ENCODE measurements around the gene SLC51B.
"Not testable (repeated sequence)": the region's sequence is repeated elsewhere in the genome, so short reads cannot be mapped to it uniquely, and the experiment has no call there.

SLC51B gene

DNA sequence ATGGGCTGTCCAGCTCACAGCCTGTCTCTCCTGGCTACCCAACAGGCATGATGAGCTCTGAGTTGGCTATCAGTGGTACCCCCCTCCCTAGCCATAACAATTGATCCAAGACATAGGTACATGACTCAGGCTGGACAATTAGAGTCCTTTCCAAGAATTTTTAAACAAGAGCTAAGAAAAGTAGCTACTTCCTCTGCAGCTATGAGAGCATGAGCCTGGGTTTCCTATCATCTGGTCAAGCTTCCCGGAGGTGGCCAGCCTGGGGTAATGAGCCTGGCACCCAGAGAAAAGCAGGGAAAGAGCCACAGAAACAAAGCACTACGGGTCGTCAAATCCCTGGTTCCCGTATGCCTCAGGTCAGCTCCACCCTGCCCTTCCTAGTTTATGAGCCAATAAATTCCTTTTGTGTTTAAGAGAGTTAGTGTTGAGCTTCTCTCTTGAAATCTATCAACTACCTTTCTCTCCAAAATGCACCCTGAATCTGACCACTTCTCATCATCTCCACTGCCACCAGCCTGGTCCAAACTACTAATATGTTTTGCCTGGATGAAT lies 2.3 kb upstream of the SLC51B start:
- DNase-seq: no peak

DNA sequence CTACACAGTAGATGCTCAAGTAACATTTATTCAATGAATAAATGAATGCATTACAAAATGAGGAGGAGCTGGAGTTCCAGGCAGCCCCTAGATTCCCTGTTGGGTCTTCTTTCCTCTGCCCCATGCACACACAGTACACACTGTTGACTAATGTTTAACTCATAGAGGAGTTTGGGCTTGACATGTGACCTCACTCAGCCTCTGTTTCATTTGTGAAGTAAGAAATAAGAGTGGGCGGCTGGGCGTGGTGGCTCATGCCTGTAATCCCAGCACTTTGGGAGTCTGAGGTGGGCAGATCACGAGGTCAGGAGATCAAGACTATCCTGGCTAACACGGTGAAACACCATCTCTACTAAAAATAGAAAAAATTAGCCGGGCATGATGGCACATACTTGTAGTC lies 969 bp upstream of the SLC51B start:
- not testable (repeated sequence) for DNase-seq

DNA sequence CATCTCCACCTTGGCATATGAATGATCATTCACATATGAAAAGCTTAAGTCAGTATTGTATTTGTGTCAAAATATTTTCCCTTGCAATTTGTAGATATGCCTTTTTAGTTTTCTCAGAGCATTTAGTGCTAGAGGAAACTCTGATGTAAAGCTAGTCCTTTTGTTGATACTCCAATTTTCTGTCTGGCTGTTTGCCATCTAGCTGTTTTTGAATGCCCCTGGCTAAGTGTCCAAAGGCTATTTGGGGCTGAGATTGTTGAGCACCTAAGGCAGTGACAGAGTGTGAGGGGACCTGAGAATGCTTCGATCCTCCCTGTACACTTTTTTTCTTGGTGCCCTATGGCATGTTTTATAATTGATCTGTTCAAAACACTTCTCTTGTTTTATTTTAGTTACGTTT lies 3.1 kb downstream of the SLC51B start:
- peak; percentile 4 for DNase-seq

DNA sequence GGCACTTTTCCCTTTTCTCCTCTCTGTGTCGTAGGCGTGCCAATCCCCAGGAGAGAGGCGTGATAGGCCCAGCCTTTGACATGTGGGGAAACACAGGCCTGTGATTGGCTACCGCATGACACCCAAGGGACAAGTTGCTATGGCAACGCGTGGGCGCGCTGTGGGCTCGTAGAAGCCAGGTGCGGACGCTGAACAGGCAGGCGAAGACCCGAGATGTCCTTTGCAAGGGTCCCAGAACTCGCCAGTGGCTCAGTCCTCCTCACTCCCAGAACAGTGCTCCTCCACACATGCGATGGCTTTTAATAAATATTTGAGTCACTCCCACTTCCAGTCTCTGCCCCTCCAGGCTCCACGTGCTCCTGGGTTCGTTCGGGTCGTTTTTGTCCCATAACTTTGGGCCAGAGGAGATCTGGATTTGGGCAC lies 4.2 kb downstream of the SLC51B start:
- peak; percentile 89 for DNase-seq

DNA sequence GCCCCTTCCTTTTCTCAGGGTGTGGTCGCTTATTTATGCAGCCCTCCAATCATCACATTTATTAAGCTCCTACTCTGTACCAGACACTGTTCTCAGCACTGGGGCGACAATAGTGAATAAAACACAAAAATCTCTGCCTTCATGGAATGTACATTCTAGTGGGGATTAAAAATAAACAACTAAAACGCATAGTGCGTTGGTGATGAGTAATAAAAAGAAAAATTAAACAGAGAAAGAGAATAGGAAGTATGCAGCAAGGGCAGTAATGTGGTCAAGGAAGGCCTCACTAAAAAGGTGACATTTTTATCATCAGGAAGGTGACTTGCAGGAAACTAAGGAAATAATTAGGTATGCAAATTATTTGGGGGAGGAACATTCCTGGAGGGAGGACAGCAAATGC lies 5.1 kb downstream of the SLC51B start:
- DNase-seq: no peak

DNA sequence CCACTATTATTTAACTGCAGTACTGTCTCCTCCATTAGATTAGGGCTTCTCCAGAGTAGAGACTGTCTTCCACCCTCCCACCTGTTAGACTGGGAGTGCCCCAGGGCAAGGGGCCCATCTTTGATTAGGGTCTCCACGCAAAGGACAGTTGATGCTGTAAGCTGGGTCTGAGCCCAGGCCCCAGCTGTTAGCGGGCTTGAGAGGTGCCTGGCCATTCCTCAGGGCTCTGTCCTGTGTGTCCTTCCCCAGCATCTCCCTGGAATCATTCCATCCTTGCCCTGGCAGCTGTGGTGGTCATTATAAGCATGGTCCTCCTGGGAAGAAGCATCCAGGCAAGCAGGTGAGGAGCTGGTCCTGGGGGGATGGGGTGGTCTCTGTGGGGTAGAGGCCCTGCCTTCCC lies 6.1 kb downstream of the SLC51B start:
- DNase-seq: no peak

DNA sequence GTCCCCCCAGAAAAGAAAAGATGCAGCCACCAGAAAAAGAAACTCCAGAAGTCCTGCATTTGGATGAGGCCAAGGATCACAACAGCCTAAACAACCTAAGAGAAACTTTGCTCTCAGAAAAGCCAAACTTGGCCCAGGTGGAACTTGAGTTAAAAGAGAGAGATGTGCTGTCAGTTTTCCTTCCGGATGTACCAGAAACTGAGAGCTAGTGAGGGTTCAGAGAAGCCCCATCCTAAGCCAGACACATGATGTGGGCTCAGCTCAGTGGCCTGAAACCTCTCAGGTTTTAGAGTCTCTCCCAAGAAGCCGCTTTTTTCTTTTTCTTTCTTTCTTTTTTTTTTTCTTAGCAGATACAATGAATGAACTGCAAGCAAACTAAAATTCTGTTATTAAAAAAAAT lies 7.8 kb downstream of the SLC51B start:
- no peak for DNase-seq

DNA sequence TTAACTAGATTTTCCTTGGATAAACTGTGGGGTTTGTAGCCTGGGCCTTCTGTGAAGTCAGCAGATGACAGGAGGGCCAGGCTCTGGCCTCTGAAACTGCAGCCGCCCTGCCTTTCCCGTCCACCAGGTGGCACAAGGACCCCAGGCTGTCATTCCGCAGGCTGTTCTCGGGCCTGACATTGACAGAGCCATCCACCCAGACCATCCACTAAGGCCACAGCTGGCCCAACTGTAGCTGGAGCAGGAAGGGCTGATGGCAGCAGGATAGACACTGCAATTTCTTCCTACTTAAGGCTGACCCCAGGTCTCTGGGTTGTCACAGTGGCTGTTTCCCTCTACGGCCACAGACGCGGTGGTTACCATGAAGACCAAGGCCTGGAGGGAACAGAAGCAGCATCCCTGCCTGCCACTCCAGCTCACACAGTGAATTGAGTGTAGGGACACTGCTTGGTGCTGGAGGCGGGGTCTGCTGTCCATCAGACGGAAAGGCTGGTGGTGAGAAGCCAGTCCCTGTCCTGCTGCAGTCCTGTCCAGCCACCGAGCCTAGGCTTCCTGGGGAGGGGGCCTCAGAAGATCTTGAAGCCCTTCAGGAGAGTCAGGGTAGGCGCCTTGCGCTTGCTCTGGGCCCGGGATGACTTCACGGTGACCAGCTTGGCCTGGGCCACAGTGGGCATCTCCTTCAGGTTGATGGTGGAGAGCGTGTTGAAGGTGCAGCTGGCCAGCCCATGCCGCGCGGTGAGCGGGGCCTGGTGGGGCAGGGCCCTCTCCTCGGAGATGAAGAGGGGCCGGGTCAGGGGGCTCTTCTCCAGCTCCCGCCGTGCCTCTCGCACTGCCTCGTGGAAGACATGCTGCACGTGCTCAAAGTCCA lies 9.4 kb downstream of the SLC51B start:
- DNase-seq: peak; percentile 67

DNA sequence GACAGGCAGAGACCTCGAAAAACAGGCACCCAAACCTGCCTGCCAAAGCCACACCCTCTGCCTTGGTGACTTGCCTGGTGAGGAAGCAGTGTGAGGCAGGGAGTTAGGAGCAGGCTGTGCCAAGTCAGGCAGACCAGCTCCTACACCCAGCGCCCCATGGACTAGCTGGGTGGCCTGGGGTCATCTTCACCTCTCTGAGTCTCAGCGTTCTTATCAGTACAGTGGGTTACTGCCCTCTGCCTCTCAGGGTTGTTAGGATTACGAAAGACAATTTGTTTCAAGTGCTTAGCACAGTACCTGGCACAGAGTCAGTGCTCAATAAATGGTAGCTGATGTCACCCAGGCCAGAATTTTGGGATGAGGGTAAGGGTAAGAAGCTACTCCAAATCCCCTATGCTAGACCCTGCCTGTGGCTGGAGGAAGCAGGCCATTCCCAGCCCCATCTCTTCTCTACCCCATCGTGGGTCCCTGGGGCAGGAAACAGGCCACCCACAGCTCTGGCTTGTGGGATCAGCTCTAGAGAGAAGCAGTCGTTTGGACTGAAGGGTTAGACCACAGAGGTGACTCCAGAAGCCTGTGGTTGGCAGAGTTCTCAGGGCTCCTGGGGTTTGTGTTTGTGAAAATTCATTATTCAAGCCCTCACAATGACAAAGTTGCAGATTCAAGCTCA lies 10.1 kb downstream of the SLC51B start:
- no peak for DNase-seq

DNA sequence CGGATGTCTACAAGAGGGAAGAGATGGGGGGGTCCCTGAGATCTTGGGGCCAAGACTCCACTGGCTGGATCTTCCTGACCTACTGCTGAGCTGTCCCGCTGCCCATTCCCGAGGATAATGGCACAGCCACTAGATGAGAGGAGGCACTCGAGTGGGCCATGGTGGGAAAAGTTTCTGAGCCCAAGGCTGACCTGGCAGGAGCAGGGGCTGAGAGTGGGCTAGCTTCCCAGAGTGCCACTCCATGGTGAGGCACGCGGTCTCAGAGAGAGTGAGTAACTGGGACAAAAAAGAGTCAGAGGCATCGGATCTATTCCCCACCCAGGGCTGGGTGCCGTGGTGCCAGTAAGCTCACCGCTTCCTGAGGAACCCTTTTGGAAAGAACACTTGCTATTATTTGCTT lies 10.9 kb downstream of the SLC51B start:
- DNase-seq: peak; percentile 9

DNA sequence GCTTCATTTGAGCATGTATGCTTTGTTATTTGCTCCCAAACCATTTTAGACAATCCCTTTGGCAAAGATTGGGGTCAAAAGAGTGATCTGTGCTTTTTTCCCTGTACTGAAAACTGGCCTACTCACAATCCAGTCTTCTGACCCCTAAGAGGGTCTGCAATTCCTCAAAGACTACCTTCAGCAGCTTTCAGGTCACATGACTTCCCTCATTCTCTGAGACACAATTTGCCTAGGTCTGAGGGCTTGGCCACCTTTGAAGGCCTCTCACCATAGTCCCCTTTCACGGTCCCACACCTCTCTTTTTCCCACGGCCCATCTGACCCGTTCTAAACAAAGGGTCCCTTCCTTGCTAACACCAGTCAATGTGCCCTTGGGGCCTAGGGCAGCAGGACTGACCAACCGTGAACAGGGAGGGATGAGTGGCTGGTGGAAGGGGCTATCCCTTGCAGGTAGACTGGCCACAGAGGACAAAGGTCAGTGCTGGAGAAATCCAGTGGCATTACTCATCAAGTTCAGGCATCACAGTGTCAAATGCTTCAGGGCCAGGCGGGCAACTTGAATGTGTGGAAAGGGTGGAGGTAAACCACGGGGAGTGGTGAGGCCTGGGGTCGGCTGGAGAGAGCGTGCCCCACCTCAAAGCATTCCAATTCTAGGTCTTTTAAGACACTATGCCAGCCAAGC lies 11.8 kb downstream of the SLC51B start:
- DNase-seq: no peak

DNA sequence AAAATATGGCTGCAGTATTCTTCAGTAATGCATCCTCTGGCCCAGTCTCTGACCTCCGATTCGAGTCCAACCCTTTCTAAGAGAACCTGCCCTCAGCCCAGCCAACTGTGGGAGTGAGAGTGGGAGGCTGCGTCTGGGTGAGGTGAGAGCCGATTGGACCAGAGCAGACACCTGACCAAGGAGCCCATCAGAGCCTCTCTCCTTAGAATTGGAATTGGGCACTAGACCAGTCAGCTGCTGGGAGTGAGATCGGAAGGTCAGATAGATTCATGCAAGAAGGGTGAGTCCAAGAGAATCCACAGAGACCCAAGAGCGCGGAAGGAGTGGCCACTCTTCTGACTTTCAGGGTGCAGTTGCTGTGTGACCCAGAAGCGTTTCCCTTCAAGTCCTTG lies 12.4 kb downstream of the SLC51B start:
- no peak for DNase-seq

DNA sequence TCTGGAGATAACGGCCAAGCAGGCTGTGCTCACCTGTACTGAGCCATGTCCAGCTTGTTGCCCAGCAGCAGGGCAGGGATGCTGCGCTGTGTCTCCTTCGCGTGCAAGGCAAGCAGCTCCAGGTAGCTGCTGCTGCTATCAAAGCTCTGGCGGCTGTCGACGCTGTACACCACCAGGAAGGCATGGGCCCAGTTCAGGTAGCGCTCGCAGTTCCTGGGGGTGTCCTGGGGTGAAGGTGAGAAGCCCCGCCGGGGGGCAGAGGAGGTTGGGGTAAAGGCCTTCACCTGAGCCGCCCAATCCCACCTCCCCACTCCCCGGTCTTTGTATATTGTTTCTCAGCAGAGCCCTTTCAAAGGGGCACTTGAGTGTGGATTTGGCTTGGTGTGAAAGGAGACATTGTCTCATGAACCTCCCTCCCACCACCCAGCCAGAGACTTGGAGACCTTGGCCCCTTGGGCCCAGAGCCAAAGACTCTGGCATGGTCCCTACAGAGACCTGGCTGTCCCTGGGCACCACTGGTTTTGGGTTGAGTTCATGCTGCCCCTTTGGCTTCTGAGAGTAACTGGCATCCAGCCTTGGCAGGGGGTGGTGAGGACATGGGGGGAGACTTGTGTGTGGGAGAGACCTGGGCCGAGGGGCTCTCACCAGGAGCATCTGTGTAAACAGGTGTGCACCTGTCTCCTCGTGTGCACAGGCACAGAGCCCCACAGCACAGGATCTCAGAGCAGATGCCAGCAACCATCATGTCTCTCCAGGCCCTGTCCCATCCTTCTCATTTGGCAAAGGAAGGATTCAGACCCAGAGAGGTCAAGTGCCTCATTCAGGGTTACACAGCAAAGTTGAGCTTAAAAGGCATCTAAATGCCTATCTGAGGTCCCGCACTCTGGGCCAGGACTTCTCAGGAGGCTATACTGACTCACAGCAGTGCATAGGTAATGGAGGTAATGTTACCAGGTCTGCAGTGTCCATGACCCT lies 13.5 kb downstream of the SLC51B start:
- DNase-seq: peak; percentile 71

DNA sequence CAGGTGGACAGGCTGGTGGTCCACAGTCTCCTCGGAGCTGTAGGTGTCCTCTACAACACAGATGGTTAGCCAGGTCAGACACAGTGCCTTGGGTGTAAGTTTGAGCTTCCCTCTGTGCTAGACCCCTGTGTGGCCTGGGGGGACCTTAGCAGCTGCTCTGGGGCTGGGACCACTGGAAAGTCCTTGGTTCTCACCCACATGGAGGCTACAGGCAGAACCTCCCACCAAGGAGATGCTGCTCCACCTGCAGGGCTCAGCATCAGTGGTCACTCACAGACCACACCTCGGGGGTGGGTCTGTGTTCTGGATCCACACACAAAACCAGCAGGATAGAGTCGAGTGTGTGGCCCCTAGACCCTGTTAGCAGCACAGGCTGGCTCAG lies 14.2 kb downstream of the SLC51B start:
- no peak for DNase-seq

DNA sequence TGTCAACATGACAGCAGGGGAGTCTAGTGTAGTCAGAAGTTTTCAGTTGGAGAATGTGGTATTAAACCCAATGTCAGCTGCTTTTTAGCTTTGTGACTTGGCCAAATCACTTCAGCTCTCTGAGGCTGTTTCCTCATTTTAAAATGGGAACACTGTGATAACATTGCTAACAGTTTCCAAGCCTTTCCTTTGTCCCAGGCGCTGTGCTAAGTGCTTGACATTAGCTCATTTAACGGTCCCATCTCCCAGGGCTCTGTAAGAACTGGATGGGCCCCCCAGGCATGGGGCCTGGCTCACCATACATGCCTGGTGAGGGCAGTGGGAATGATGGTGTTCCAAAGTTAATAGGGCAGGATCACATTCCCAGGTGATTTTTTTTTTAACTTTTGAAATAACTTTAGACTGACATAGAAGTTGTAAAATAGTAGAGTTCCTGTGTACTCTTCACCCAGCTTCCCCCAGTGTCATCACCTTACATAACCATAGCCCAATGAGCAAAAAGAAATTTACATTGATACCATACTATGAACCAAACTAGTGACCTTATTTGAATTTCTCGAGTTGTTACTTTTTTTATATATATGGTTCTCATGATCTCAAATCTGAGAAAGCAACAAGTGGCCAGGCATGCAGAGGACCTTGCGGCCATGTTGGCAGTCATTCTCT lies 14.9 kb downstream of the SLC51B start:
- peak; percentile 21 for DNase-seq

DNA sequence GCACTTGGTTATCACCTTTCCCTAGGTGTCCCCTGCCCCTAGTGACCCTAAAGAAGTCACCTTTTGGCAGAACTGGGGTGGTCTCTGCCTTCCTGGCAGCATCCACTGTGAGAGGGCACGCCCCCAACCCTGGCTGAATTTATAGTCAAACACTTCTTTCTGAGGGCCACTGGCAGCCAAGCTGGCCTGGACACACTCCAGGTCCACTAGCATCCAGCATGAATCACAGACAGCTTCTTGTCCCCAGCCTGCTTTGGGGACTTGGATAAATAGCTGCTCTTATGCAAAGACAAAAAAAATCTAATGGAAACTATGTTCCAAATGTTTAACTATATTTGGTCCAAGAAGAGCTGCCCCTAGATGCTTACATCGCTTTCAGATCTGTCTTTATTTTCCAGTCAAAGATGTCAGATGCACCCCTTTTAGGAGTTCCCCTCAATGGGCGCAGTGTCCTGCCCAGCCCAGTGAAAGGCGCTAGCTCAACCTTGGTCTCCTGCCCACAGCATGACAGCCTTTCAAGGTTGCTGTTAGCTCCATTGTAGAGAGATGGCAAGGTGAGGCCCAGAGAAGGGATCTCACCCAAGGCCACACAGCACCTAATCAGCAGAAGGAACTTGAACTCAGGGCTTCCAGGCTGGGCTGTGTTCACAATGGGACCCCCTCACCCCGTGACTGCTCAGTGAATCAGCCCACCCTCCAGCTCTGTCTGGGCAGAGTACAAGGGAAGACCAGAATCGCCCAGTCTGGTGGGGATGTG lies 15.6 kb downstream of the SLC51B start:
- DNase-seq: peak; percentile 79

DNA sequence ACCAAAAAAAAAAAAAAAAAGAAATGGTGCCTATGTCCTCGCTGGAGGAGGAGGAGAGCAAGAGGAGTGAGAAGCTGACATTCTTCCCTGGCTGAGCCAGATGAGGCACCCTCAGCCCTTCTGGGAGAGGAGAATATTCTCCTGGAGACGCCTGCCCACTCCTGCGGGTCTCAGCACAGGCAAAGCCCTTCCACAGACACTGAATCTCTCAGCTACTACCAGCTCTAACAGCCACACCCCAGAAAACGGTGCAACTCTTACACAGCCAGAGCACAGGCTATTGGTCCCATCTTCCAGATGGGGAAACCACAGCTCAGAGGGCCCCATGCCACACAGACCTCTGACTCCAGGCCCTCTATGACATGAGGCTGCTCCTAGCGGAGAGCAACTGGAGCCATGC lies 16.9 kb downstream of the SLC51B start:
- no peak for DNase-seq

DNA sequence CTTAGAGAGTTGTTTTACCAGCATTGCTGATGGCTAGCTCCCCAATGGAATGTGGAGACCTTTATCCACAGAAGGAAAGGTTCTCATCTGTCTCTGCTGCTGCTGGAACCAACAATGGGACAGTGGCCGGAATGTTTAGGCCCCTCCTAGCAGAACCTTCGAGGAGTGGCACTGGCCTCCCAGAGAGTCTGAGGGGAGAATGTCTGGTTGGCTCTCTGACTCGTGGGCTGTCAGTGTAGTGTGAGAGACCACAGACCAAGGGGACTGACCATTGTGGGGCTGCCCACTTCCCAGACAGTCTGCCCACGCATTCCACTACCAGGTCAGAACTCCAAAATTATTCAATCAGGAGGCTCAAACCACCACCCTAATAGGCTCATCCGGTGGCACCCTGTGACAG lies 17.5 kb downstream of the SLC51B start:
- no peak for DNase-seq

DNA sequence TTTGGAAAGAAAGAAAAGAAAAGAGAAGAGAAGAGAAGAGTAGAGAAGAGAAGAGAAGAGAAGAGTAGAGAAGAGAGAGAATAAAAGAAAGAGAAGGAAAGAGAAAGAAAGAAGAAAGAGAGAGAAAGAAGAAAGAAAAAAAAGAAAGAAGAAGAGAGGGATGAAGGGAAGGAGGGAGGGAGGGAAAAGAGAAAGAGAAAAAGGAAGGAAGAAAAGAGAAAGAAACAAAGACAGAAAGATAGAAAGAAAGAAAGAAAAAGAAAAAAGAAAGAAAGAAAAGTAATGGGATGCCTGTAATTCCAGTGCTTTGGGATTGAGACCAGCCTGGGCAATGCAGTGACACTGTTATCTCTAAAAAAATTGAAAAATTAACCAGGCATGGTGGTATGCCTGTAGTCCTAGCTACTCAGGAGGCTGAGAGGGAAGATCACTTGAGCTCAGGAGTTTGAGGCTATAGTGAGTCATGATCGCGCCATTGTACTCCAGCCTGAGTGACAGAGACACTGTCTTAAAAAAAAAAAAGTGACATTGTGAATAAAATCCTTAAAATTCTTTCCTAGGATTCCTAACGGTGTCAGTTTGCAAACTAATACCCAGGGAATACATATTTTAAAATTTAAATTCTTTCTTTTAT lies 20.9 kb downstream of the SLC51B start:
- DNase-seq: no peak

DNA sequence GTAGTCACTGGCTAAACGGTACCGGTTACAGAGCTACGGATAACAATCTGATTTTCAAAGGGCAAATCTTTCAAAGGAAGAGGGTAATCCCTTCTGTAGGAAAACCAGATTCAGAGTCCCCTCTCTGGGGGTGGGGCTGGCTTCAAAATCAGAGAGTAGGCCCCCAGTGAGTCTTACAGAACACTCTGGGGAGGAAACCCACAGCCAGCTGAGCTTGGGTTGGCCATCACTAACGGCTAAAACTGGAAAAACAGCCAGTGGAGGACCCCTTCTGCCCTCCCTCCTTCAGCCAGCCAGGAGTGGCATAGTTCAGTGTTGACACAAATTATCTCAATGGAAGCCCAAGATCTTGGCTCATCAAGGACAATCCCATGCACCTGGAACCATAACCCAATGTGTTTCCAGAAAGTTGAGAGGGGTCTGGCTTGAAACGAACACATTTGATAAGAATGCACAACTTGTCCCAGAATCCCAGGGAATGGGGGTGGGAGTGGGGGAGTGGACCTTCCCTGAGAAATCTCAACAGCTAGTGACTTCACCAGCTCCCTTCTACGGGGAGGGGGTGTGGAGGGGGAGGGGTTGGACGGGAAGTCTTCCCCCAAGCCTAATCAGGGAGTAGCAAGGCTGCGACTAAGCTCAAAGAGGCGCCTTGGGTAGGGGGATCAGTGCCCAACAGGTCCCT lies 21.6 kb downstream of the SLC51B start:
- peak; percentile 39 for DNase-seq
